CD1c-positive myeloid dendritic cell (primary cell): Measurements from ENCODE around the gene TMEM176A.

Source experiments
- DNase-seq: peaks from one replicate; pipeline ENCODE4 v3.0.0-alpha.2; 2016; ENCODE audit errors: extremely low spot score

The TMEM176A gene

DNA sequence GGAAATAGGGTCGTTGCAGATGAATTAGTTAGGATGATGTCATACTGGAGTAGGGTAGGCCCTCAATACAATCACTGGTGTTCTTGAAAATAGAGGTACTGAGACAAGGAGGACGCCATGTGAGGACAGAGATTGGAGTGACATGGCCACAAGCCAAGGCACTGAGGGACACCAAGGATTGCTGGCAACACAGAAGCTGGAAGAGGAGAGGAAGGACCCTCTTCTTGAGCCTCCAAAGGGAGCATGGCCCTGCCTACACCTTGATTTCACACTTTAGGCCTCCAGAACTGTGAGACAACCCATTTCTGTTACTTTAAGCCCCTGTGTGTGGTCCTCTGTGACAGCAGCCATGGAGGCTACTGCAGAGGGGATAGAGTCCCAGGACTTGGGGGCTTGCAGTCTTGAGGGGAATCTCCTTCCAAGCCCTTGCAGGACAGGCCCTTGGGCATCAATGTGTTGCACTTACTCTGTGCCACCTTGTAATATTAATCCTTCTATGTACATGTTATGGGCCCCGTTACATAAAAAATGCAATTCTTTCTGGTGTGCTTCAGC lies 48.1 kb downstream of the TMEM176A start:
- no peak for DNase-seq

GRCh38 chr7:150849204-150849775 lies 48.7 kb downstream of the TMEM176A start:
- no peak for DNase-seq

DNA sequence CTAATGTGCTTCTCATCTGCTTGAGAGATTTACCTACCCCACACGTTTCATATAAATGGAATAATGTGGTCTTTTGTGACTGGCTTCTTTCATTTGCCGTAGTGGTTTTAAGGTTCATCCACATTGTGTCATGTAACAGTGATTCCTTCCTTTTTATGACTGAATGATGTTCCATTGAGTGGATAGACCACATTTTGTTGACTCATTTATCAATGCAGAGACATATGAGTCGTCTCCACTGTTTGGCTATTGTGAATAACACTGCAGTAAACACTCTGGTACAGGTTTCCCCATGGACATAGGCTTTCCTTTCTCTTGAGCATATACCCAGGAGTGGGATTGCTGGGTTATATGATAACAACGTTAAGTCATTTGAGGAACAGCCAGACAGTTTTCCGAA lies 49.7 kb downstream of the TMEM176A start:
- DNase-seq = no peak

- no peak for DNase-seq
These were observed 51.2 kb downstream of the TMEM176A start for GRCh38 chr7:150851492-150852370.

- DNase-seq = peak; percentile 44
These were observed 51.9 kb downstream of the TMEM176A start, which contains the start of gene AOC1 for GRCh38 chr7:150852371-150852905. TSS of gene AOC1 (plus strand) at chr7:150852517. CDS start at chr7:150856471, 3,954 bp downstream.

- DNase-seq = no peak
These were observed 53.8 kb downstream of the TMEM176A start for GRCh38 chr7:150854066-150855000.
